Stimulated activated CD8-positive, alpha-beta memory T cell treated with anti-CD3 and anti-CD28 coated beads, Interleukin-4, amount 100 ng/mL, for 48 hours (primary cell): Measurements from ENCODE around the gene WLS.

Source experiments
- DNase-seq: peaks from one replicate; pipeline ENCODE4 v3.0.0-alpha.2; 2020

WLS gene

GRCh38 chr1:68225781-68226180, 6.5 kb downstream of the WLS start:
- no peak for DNase-seq

- DNase-seq: no peak
Observed at GRCh38 chr1:68223687-68224086, 8.6 kb downstream of the WLS start.

GRCh38 chr1:68221980-68222373, 10.3 kb downstream of the WLS start:
- DNase-seq: no peak

GRCh38 chr1:68221001-68221979, 11.0 kb downstream of the WLS start:
- no peak for DNase-seq

GRCh38 chr1:68220420-68220819, 11.9 kb downstream of the WLS start:
- DNase-seq: no peak

GRCh38 chr1:68218490-68218889, 13.8 kb downstream of the WLS start:
- no peak for DNase-seq

GRCh38 chr1:68217618-68218017, 14.7 kb downstream of the WLS start:
- no peak for DNase-seq

- DNase-seq: no peak
Observed at GRCh38 chr1:68217060-68217554, 15.2 kb downstream of the WLS start.

GRCh38 chr1:68216089-68216772, 16.1 kb downstream of the WLS start:
- no peak for DNase-seq

- DNase-seq: no peak
Observed at GRCh38 chr1:68213843-68214242, 18.5 kb downstream of the WLS start.

GRCh38 chr1:68211761-68212380, 20.5 kb downstream of the WLS start:
- DNase-seq: no peak

GRCh38 chr1:68210829-68211228, 21.5 kb downstream of the WLS start:
- DNase-seq: no peak

- DNase-seq: no peak
Observed at GRCh38 chr1:68210027-68210426, 22.3 kb downstream of the WLS start.

- DNase-seq: no peak
Observed at GRCh38 chr1:68206848-68207689, 25.3 kb downstream of the WLS start.

- DNase-seq: no peak
Observed at GRCh38 chr1:68205794-68206358, 26.4 kb downstream of the WLS start.

GRCh38 chr1:68204977-68205630, 27.2 kb downstream of the WLS start:
- DNase-seq: no peak

- DNase-seq: no peak
Observed at GRCh38 chr1:68202239-68202832, 30.0 kb downstream of the WLS start.

GRCh38 chr1:68201546-68202238, 30.6 kb downstream of the WLS start:
- DNase-seq: no peak

- DNase-seq: no peak
Observed at GRCh38 chr1:68199603-68200002, 32.7 kb downstream of the WLS start.

GRCh38 chr1:68198752-68199151, 33.6 kb downstream of the WLS start:
- no peak for DNase-seq

- DNase-seq: no peak
Observed at GRCh38 chr1:68197891-68198290, 34.4 kb downstream of the WLS start.
